Adrenal gland (tissue), 12 donors: ENCODE data around the gene TOR3A. TPM values are rescaled to one million over a fixed set of nuclear protein-coding genes. Genes with fewer than 3 reads are reported as not detected.
"Not testable (repeated sequence)": the region's sequence is repeated elsewhere in the genome, so short reads cannot be mapped to it uniquely, and the experiment has no call there.

Source experiments
- DNase-seq, 7 donors: peaks; one replicate each; pipeline ENCODE4 v3.0.0-alpha.2; 2019 to 2020
- H3K27ac ChIP-seq, 5 donors: fragments of 200-600 bp; sonication (generic) in 4 of 5; 1 replicate in 3 of 5; 2 replicates in 2 of 5; pipeline versions ENCODE4 v1.5.1 to v1.8.0; 2016 to 2020; ENCODE audit warnings: mild to moderate bottlenecking in 1 of 5
- H3K27me3 ChIP-seq: fragments of 200-600 bp; 2 replicates; pipeline ENCODE4 v1.8.0; 2021
- H3K36me3 ChIP-seq, 2 donors: fragments of 200-600 bp; replicated peaks in 1 of 2; 1 replicate in 1 of 2; 2 replicates in 1 of 2; pipeline versions ENCODE4 v1.5.1 to v1.8.0; 2018 to 2022
- H3K4me1 ChIP-seq, 2 donors: fragments of 200-600 bp; replicated peaks in 1 of 2; 1 replicate in 1 of 2; 2 replicates in 1 of 2; pipeline versions ENCODE4 v1.5.1 to v1.8.0; 2018 to 2021
- H3K4me3 ChIP-seq, 4 donors: fragments of 200-600 bp; sonication (generic) in 3 of 4; one replicate each; pipeline ENCODE4 v1.5.1; 2016 to 2018
- H3K9me3 ChIP-seq, 3 donors: fragments of 200-600 bp; sonication (generic) in 1 of 3; replicated peaks in 1 of 3; 1 replicate in 2 of 3; 2 replicates in 1 of 3; pipeline versions ENCODE4 v1.5.1 to v1.8.0; 2016 to 2021
- POLR2A ChIP-seq, 2 donors: fragments of 450-650 bp; IDR thresholded peaks; one replicate each; pipeline ENCODE4 v1.6.1; 2017; ENCODE audit warnings: antibody characterized with exemption in 2 of 2, mild to moderate bottlenecking in 2 of 2, moderate library complexity in 1 of 2
- WGBS, 4 donors: extraction: QIAGEN DNeasy Blood & Tissue Kit in 2 of 4; methylation state at CpG; one replicate each; pipeline versions ENCODE4 v1.1.5 to v1.1.7; 2013 to 2017; 5-methylcytosine and 5-hydroxymethylcytosine counted together
- intact Hi-C, 2 donors: fragments of 100-400 bp; cut with DNase I; formaldehyde crosslinking; loops; one replicate each; pipeline versions ENCODE4 v1.14.1 to v1.15.0; 2022 to 2023
- polyA plus RNA-seq, 3 donors: library from polyadenylated mRNA; stranded (reverse); fragments of 200-250 nt in 2 of 3; fragments of 350-450 nt in 1 of 3; fragmentation: Illumina TruSeq in 1 of 3; extraction: RNeasy Lipid Tissue Mini Kit (QIAGEN cat#74804) in 1 of 3; gene quantifications; one replicate each; pipeline ENCODE4 v1.2.3, GENCODE V29; 2013 to 2014
- total RNA-seq, 9 donors: library from RNA; depleted of rRNA in 4 of 9; stranded (reverse); fragments of >200 nt in 4 of 9; fragments of 120-200 nt in 1 of 9; fragmentation: NEBNext Ultra II Directional in 1 of 9; extraction: Animal tissue kit (Norgen Biotek cat#: 25700) in 1 of 9; gene quantifications; one replicate each; pipeline versions ENCODE4 v1.1.0 to v1.2.4, GENCODE V29; 2013 to 2023
- TF ChIP-seq, protein P1 (sequence below), 6 experiments: fragments of 450-650 bp in 4 of 6; fragments of 200-600 bp in 2 of 6; sonication (generic) in 1 of 6; IDR thresholded peaks; 1 replicate in 5 of 6; 2 replicates in 1 of 6; pipeline versions ENCODE4 v1.5.1 to v1.8.0; 2016 to 2021; ENCODE audit warnings: antibody characterized with exemption in 6 of 6, mild to moderate bottlenecking in 2 of 6, moderate library complexity in 1 of 6
- donor health status: healthy with polysubstance abuse.
- donor health status: Bipolar disorder and iron deficiency.
- donor health status: DM: yes; HTN: yes; CAD: no.
- donor health status: DM: no; HTN: no; CAD: no.
- donor health status: DM: no; HTN: no; CAD: no.
- donor health status: DM: yes; HTN: yes; CAD: no.

TOR3A gene
- total and polyA plus RNA-seq, 12 donors, result 6.8 to 53.5 (median 22.3) TPM

GRCh38 chr1:179038528-179039281 is 43.2 kb upstream of the TOR3A start:
- Histone ChIP-seq H3K4me3 (no peak overlapping the region), H3K36me3 (no peaks in the 10 kb centered on the region), H3K27me3 (no peaks in the 10 kb centered on the region), H3K4me1 (peaks cover 26 to 55% of the 10 kb centered on the region in 2 donors), H3K9me3 (no peaks in the 10 kb centered on the region), H3K27ac (no peak overlapping the region)
- TF ChIP-seq POLR2A (IDR thresholded peaks at IDR 0.05), result no peak
- TF ChIP-seq, protein P1, sequence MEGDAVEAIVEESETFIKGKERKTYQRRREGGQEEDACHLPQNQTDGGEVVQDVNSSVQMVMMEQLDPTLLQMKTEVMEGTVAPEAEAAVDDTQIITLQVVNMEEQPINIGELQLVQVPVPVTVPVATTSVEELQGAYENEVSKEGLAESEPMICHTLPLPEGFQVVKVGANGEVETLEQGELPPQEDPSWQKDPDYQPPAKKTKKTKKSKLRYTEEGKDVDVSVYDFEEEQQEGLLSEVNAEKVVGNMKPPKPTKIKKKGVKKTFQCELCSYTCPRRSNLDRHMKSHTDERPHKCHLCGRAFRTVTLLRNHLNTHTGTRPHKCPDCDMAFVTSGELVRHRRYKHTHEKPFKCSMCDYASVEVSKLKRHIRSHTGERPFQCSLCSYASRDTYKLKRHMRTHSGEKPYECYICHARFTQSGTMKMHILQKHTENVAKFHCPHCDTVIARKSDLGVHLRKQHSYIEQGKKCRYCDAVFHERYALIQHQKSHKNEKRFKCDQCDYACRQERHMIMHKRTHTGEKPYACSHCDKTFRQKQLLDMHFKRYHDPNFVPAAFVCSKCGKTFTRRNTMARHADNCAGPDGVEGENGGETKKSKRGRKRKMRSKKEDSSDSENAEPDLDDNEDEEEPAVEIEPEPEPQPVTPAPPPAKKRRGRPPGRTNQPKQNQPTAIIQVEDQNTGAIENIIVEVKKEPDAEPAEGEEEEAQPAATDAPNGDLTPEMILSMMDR (IDR thresholded peaks at IDR 0.05), result no peak
- intact Hi-C loops, result no loop called here
- no peak for DNase-seq
- 20 to 32% (median 23%) methylated on average over 1 of the region's 1 CpG for WGBS, 4 donors

DNA sequence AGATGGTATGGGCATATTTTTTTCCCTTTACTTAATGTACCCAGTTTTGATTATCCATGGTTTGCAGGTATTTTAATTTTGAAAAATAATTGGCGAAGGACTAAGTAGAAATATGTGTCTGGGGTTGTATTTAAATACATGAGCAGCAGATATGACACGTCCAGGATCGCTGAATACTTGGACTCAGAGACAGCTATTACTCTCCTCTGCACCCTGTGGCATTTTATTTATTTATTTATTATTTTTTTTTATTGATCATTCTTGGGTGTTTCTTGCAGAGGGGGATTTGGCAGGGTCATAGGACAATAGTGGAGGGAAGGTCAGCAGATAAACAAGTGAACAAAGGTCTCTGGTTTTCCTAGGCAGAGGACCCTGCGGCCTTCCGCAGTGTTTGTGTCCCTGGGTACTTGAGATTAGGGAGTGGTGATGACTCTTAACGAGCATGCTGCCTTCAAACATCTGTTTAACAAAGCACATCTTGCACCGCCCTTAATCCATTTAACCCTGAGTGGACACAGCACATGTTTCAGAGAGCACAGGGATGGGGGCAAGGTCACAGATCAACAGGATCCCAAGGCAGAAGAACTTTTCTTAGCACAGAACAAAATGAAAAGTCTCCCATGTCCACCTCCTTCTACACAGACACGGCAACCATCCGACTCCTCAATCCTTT is 42.2 kb upstream of the TOR3A start:
- H3K4me3 ChIP-seq, H3K9me3 ChIP-seq, intact Hi-C loops, H3K27me3 ChIP-seq, DNase-seq, H3K27ac ChIP-seq, H3K36me3 ChIP-seq: not testable (repeated sequence)
- peaks cover 17 to 45% of the 10 kb centered on the region in 2 donors for H3K4me1 ChIP-seq
- 63 to 79% (median 70%) methylated on average over 6 to 8 of the region's 9 CpGs for WGBS, 4 donors

DNA sequence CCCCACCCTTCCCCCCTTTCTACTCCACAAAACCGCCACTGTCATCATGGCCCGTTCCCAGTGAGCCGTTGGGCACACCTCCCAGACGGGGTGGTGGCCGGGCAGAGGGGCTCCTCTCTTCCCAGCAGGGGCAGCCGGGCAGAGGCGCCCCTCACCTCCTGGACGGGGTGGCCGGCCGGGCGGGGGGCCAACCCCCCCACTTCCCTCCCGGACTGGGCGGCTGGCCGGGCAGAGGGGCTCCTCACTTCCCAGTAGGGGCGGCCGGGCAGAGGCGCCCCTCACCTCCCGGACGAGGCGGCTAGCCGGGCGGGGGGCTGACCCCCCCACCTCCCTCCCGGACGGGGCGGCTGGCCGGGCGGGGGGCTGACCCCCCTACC is 41.7 kb upstream of the TOR3A start:
- intact Hi-C loops, H3K27ac ChIP-seq: not testable (repeated sequence)
- 44 to 93% (median 90%) methylated on average over 5 to 24 of the region's 27 CpGs for WGBS, 4 donors

DNA sequence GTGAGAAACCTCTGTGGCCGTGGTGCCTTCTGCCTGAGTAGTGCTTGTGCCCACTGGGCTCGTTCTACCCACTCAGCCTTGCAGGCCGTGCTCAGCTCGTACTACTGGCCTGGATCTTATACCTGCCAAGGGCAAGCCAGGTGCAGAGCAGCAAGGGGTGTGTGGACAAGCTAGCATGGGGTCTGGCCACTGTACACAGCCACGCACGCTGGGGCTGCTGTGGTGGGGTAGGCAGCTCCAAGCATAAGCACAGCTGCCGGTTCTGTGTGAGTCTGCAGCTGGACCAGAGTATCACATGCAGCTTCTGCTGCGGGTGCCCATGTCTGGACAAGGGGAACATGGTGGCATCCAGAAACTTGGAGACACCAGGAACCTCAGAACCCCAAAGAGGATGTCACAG is 39.8 kb upstream of the TOR3A start:
- Histone ChIP-seq H3K4me1 (peaks cover under 1 to 25% of the 10 kb centered on the region in 2 donors), H3K27ac (no peak overlapping the region), H3K4me3 (no peak overlapping the region), H3K9me3 (no peaks in the 10 kb centered on the region), H3K36me3 (peaks cover 0 to 3% of the 10 kb centered on the region in 2 donors), H3K27me3 (no peaks in the 10 kb centered on the region)
- WGBS, 4 donors, result 92 to 98% (median 93%) methylated on average over 4 to 8 of the region's 8 CpGs
- intact Hi-C loops, result no loop called here
- DNase-seq, result no peak
- TF ChIP-seq, protein P1 (IDR thresholded peaks at IDR 0.05), result no peak
- no peak for TF ChIP-seq POLR2A (IDR thresholded peaks at IDR 0.05)

More for the DNA sequence above, 41.7 kb upstream of the TOR3A start:
- not testable (repeated sequence) for DNase-seq, H3K9me3 ChIP-seq, H3K27me3 ChIP-seq, H3K4me3 ChIP-seq, H3K36me3 ChIP-seq
- H3K4me1 ChIP-seq, result peaks cover 12 to 40% of the 10 kb centered on the region in 2 donors

DNA sequence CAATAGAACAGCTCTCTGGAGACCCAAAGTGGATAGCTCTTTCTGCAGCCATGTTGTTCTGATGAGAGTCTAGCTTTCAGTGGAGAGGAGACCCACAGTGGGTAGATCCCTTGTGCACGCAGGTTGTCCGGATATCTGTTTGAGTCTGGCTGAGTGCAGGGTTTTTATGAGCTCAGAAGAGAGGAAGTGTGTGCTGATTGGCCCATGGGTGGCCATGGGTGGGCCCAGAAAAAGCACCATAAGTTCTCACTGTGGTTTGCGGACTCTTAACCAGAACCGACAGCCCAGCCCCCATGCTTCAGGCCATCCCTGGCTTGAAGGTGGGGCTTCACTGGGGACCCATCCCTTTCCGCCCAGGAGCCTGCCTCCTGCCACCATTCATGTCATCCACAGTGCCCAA is 39.2 kb upstream of the TOR3A start:
- intact Hi-C loops, result no loop called here
- DNase-seq, result no peak
- peaks cover 5 to 25% of the 10 kb centered on the region in 2 donors for H3K4me1 ChIP-seq
- H3K9me3 ChIP-seq, result no peaks in the 10 kb centered on the region
- WGBS, 4 donors, result 96 to 100% (median 100%) methylated on average over 2 to 5 of the region's 5 CpGs
- H3K27me3 ChIP-seq, result no peaks in the 10 kb centered on the region
- TF ChIP-seq, protein P1 (IDR thresholded peaks at IDR 0.05), result no peak
- TF ChIP-seq POLR2A (IDR thresholded peaks at IDR 0.05), result no peak
- H3K4me3 ChIP-seq, result no peak overlapping the region
- H3K36me3 ChIP-seq, result peaks cover 0 to 3% of the 10 kb centered on the region in 2 donors
- no peak overlapping the region for H3K27ac ChIP-seq
